PC-3 (cell line): ENCODE measurements around the gene APOL2. TPM values are rescaled to one million over a fixed set of nuclear protein-coding genes. Genes with fewer than 3 reads are reported as not detected.

Experiments used
- ATAC-seq: fragments of 200-7000 bp; cut with Tn5 transposase; 2 replicates; pipeline ENCODE4 v1.9.1; 2020; ENCODE audit warnings: mild to moderate bottlenecking, moderate library complexity
- BruUV-seq: library from RNA; stranded (reverse); fragments of 400-500 nt; replicated peaks from 2 replicates; lab custom pipeline; 2021; lab: Mats Ljungman, UMichigan
- CTCF ChIA-PET: fragments of 300-600 bp; sonication (Branson Sonifier 250); formaldehyde crosslinking; loops from one replicate; lab custom pipeline; 2022; ENCODE audit warnings: antibody characterized with exemption; lab: Charles Lee
- POLR2A ChIA-PET: fragments of 300-600 bp; sonication (Branson Sonifier 250); formaldehyde crosslinking; loops from one replicate; lab custom pipeline; 2022; ENCODE audit warnings: antibody characterized with exemption; ENCODE audit not compliant: unreplicated experiment; lab: Charles Lee
- DNase-seq: peaks from one replicate; pipeline ENCODE4 v3.0.0-alpha.2; 2015
- H2AFZ ChIP-seq: fragments of 300-600 bp; sonication (generic); 2 replicates; pipeline ENCODE4 v1.6.0; 2016; ENCODE audit warnings: antibody characterized with exemption, low read length
- H3F3A ChIP-seq: fragments of 300-600 bp; sonication (generic); one replicate; pipeline ENCODE4 v1.6.0; 2017; ENCODE audit warnings: antibody characterized with exemption, low read length, control low read depth, mild to moderate bottlenecking; ENCODE audit not compliant: unreplicated experiment
- H3K27ac ChIP-seq: fragments of 300-600 bp; sonication (generic); 2 replicates; pipeline ENCODE4 v1.5.1; 2016; ENCODE audit warnings: mild to moderate bottlenecking, low read length
- H3K27me3 ChIP-seq: fragments of 300-600 bp; sonication (generic); 2 replicates; pipeline ENCODE4 v1.6.1; 2016; ENCODE audit warnings: low read length, mixed read lengths
- H3K36me3 ChIP-seq: fragments of 300-600 bp; sonication (generic); 2 replicates; pipeline ENCODE4 v1.6.1; 2016; ENCODE audit warnings: low read depth, mixed run types, low read length, mixed read lengths
- H3K4me1 ChIP-seq: fragments of 300-600 bp; sonication (generic); 2 replicates; pipeline ENCODE4 v1.5.1; 2016; ENCODE audit warnings: low read length; ENCODE audit not compliant: insufficient read depth
- H3K4me2 ChIP-seq: fragments of 300-600 bp; sonication (generic); 2 replicates; pipeline ENCODE4 v1.6.0; 2016; ENCODE audit warnings: low read length
- H3K4me3 ChIP-seq: fragments of 300-600 bp; sonication (generic); 2 replicates; pipeline ENCODE4 v1.5.1; 2016; ENCODE audit warnings: mild to moderate bottlenecking, low read length, mixed read lengths
- H3K79me2 ChIP-seq: fragments of 300-600 bp; sonication (generic); 2 replicates; pipeline ENCODE4 v1.6.1; 2017; ENCODE audit warnings: low read length, mixed read lengths
- H3K9ac ChIP-seq: fragments of 300-600 bp; sonication (generic); 2 replicates; pipeline ENCODE4 v1.6.0; 2016; ENCODE audit warnings: mild to moderate bottlenecking, low read length
- H3K9me2 ChIP-seq: fragments of 300-600 bp; sonication (generic); replicated peaks from 2 replicates; pipeline ENCODE4 v1.6.1; 2016; ENCODE audit warnings: mixed run types, low read length, mixed read lengths
- H3K9me3 ChIP-seq: fragments of 300-600 bp; sonication (generic); 2 replicates; pipeline ENCODE4 v1.6.1; 2016; ENCODE audit warnings: low read length, mixed read lengths
- H4K20me1 ChIP-seq: fragments of 300-600 bp; sonication (generic); 2 replicates; pipeline ENCODE4 v1.6.1; 2016; ENCODE audit warnings: low read length, mixed read lengths
- EZH2 ChIP-seq: fragments of 300-600 bp; sonication (generic); IDR thresholded peaks from one replicate; pipeline ENCODE4 v1.6.1; 2017; ENCODE audit warnings: antibody characterized with exemption, mild to moderate bottlenecking, low read length; ENCODE audit not compliant: unreplicated experiment
- EZH2phosphoT487 ChIP-seq: fragments of 300-600 bp; sonication (generic); IDR thresholded peaks from 2 replicates; pipeline ENCODE4 v1.6.1; 2018; ENCODE audit warnings: mild to moderate bottlenecking, antibody characterized with exemption, low read length, borderline replicate concordance
- intact Hi-C: fragments of 100-400 bp; cut with micrococcal nuclease; formaldehyde crosslinking; loops from 2 replicates; pipeline ENCODE4 v1.9.0; 2023
- total RNA-seq: library from RNA; depleted of rRNA; stranded (reverse); fragments of >200 nt; gene quantifications from 2 replicates; pipeline ENCODE4 v1.2.3, GENCODE V29; 2014
- TF ChIP-seq, protein P1 (sequence below): fragments of 300-600 bp; sonication (generic); conservative IDR thresholded peaks from 2 replicates; pipeline ENCODE4 v1.5.1; 2017; ENCODE audit warnings: antibody characterized with exemption, low read depth, mild to moderate bottlenecking, low read length

Gene APOL2
- total RNA-seq, 1 experiment from 2014 or later, result 9.7 TPM

DNA sequence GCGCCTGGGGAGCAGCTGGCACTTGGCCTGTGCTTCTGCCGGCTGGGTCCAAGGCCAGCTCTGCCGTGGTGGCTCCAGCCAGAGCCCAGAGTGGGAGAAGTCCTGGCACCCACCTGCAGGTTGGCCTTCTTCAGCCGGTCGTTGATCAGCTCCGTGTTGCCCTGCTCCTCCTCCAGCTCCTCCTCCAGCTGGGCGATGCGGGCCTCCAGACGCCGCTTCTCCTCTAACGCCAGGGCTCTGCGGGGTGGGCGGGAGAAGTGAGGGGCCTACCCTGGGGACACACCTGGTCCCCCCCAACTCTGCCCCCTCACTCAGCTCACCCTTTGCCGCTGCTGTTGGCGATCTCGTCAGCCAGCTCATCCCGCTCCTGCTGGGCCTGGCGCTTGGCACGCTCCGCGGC, 46.2 kb upstream of the APOL2 start:
- POLR2A ChIA-PET, result no interaction called here
- Histone ChIP-seq H3K4me1 (no peaks in the 10 kb centered on the region), H3K27ac (no peak overlapping the region), H3K27me3 (no peaks in the 10 kb centered on the region), H2AFZ (no peak overlapping the region), H3K36me3 (peaks cover 63% of the 10 kb centered on the region), H3K4me3 (no peak overlapping the region), H3K9ac (no peak overlapping the region), H3F3A (no peaks in the 10 kb centered on the region), H4K20me1 (no peaks in the 10 kb centered on the region), H3K9me2 (no peaks in the 10 kb centered on the region), H3K4me2 (no peak overlapping the region), H3K79me2 (no peaks in the 10 kb centered on the region), H3K9me3 (no peaks in the 10 kb centered on the region)
- CTCF ChIA-PET, result no interaction called here
- intact Hi-C loops, result no loop called here
- TF ChIP-seq EZH2, result no peak
- no peak for TF ChIP-seq EZH2phosphoT487
- TF ChIP-seq, protein P1, sequence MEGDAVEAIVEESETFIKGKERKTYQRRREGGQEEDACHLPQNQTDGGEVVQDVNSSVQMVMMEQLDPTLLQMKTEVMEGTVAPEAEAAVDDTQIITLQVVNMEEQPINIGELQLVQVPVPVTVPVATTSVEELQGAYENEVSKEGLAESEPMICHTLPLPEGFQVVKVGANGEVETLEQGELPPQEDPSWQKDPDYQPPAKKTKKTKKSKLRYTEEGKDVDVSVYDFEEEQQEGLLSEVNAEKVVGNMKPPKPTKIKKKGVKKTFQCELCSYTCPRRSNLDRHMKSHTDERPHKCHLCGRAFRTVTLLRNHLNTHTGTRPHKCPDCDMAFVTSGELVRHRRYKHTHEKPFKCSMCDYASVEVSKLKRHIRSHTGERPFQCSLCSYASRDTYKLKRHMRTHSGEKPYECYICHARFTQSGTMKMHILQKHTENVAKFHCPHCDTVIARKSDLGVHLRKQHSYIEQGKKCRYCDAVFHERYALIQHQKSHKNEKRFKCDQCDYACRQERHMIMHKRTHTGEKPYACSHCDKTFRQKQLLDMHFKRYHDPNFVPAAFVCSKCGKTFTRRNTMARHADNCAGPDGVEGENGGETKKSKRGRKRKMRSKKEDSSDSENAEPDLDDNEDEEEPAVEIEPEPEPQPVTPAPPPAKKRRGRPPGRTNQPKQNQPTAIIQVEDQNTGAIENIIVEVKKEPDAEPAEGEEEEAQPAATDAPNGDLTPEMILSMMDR, result no peak
- ATAC-seq (no peak), DNase-seq (no peak)
- BruUV-seq, result no TSS peak

DNA sequence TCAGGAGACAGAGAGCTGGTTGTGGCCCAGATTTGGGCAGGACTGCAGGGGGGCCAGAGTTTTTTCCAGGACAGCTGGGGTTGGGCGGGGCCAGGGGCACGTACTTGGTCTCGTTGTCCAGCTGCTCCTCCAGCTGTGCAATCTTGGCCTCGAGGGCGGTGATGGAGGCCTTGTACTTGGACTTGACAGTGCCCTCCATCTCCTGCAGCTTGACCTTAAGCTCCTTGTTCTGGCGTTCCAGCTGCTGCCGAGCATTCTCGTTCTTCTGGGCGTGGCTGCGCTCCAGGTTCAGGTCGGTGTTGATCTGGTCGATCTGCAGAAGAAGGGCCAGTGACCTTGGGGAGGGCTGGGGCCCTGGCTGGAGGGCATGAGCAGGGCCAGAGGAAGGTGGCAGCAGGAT, 45.7 kb upstream of the APOL2 start:
- H3K27me3 ChIP-seq, result no peaks in the 10 kb centered on the region
- ChIA-PET POLR2A (no interaction called here), CTCF (no interaction called here)
- no TSS peak for BruUV-seq
- no peak overlapping the region for H2AFZ ChIP-seq
- H3K79me2 ChIP-seq, result no peaks in the 10 kb centered on the region
- intact Hi-C loops, result no loop called here
- ATAC-seq, result no peak
- peaks cover 63% of the 10 kb centered on the region for H3K36me3 ChIP-seq
- DNase-seq, result no peak
- H3K9ac ChIP-seq, result no peak overlapping the region
- no peaks in the 10 kb centered on the region for H4K20me1 ChIP-seq
- H3K27ac ChIP-seq, result no peak overlapping the region
- H3K9me2 ChIP-seq, result no peaks in the 10 kb centered on the region
- H3K4me2 ChIP-seq, result no peak overlapping the region
- TF ChIP-seq EZH2phosphoT487 (no peak), EZH2 (no peak)
- TF ChIP-seq, protein P1, result no peak
- no peaks in the 10 kb centered on the region for H3F3A ChIP-seq
- H3K4me3 ChIP-seq, result no peak overlapping the region
- H3K4me1 ChIP-seq, result no peaks in the 10 kb centered on the region
- H3K9me3 ChIP-seq, result no peaks in the 10 kb centered on the region

DNA sequence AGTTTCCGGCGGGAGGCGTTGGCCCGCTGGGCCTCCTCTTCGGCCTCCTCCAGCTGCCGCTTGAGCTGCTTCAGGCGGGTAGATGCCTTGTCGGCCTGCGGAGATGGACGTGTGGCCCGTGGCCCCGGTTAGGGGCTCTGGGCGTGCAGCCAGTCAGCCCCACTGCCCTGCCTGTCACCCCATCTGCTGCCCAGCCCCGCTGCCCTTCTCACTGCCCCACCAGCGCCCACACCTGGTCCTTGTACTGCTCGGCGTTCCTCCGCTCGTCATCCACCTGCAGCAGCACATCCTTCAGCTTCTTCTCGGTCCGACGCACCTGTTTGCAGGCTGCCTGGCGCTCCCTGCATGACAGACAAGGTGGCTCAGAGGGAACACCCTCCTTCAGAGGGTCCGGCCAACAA, 44.8 kb upstream of the APOL2 start:
- H3K27me3 ChIP-seq, result no peaks in the 10 kb centered on the region
- H3K4me3 ChIP-seq, result no peak overlapping the region
- no peak overlapping the region for H2AFZ ChIP-seq
- H3K36me3 ChIP-seq, result peaks cover 58% of the 10 kb centered on the region
- H3K4me2 ChIP-seq, result no peak overlapping the region
- H3K9me2 ChIP-seq, result no peaks in the 10 kb centered on the region
- no peak overlapping the region for H3K27ac ChIP-seq
- ATAC-seq, result no peak
- POLR2A ChIA-PET, result no interaction called here
- no peaks in the 10 kb centered on the region for H3K79me2 ChIP-seq
- H3K4me1 ChIP-seq, result no peaks in the 10 kb centered on the region
- no peak overlapping the region for H3K9ac ChIP-seq
- CTCF ChIA-PET, result no interaction called here
- BruUV-seq, result no TSS peak
- no peak for DNase-seq
- H3K9me3 ChIP-seq, result no peaks in the 10 kb centered on the region
- intact Hi-C loops, result no loop called here
- no peaks in the 10 kb centered on the region for H4K20me1 ChIP-seq
- no peaks in the 10 kb centered on the region for H3F3A ChIP-seq
- TF ChIP-seq EZH2phosphoT487 (no peak), EZH2 (no peak)
- TF ChIP-seq, protein P1, result no peak
